ENCODE results near the gene STPG4.

DNA sequence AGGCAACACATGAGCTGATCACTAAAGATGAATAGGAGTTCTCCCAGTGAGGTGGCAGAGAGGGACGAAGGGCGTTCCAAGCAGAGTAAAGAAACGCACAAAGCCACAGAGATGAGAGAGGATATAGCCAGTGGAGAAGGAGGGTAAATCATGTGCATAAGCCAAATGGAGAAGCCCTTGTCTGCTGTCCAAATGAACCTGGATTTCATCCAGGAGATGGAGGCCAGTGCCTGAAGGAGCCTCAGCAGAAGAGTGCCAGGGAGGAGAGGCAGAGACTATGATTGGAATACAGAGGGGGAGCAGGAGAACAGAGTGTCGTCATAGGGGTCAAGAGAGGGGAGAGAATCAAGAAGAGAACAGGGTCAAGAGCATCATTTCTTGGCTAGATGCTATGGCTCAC lies 48.9 kb upstream of the STPG4 start:
- TF ChIP-seq, protein P1, sequence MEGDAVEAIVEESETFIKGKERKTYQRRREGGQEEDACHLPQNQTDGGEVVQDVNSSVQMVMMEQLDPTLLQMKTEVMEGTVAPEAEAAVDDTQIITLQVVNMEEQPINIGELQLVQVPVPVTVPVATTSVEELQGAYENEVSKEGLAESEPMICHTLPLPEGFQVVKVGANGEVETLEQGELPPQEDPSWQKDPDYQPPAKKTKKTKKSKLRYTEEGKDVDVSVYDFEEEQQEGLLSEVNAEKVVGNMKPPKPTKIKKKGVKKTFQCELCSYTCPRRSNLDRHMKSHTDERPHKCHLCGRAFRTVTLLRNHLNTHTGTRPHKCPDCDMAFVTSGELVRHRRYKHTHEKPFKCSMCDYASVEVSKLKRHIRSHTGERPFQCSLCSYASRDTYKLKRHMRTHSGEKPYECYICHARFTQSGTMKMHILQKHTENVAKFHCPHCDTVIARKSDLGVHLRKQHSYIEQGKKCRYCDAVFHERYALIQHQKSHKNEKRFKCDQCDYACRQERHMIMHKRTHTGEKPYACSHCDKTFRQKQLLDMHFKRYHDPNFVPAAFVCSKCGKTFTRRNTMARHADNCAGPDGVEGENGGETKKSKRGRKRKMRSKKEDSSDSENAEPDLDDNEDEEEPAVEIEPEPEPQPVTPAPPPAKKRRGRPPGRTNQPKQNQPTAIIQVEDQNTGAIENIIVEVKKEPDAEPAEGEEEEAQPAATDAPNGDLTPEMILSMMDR (IDR thresholded peaks at IDR 0.05) = no peak
- TF ChIP-seq POLR2A (IDR thresholded peaks at IDR 0.05) = no peak
